Mesenchymal stem cell (in vitro differentiated cells and primary cell): ENCODE measurements around the gene TESK1.
A peak's percentile ranks its signal among the peaks of the same experiment; 100 is the strongest.

Source experiments
- DNase-seq: peaks from one replicate; pipeline ENCODE4 v3.0.0-alpha.2; 2013
- H2AFZ ChIP-seq: one replicate; pipeline ENCODE4 v1.6.1; 2013; ENCODE audit warnings: low read depth, mild to moderate bottlenecking, control low read depth, inconsistent platforms, low read length, moderate library complexity
- H2AK5ac ChIP-seq: 2 replicates; pipeline ENCODE4 v1.6.1; 2013; ENCODE audit warnings: low read length, moderate library complexity, mild to moderate bottlenecking, inconsistent platforms; ENCODE audit not compliant: severe bottlenecking
- H2BK120ac ChIP-seq: one replicate; pipeline ENCODE4 v1.6.1; 2013; ENCODE audit warnings: low read depth, mild to moderate bottlenecking, inconsistent platforms, low read length, moderate library complexity
- H2BK12ac ChIP-seq, 2 experiments: one replicate each; pipeline ENCODE4 v1.6.1; 2013; ENCODE audit warnings: inconsistent platforms in 2 of 2, low read length in 2 of 2, mild to moderate bottlenecking in 2 of 2, moderate library complexity in 2 of 2, control low read depth in 1 of 2
- H2BK15ac ChIP-seq: one replicate; pipeline ENCODE4 v1.6.1; 2013; ENCODE audit warnings: mild to moderate bottlenecking, low read depth, inconsistent platforms; ENCODE audit not compliant: poor library complexity, severe bottlenecking
- H2BK5ac ChIP-seq: 2 replicates; pipeline ENCODE4 v1.6.1; 2013; ENCODE audit warnings: low read depth, mild to moderate bottlenecking, low read length, control low read depth, inconsistent platforms; ENCODE audit not compliant: poor library complexity, severe bottlenecking
- H3K14ac ChIP-seq, 2 experiments: one replicate each; pipeline ENCODE4 v1.6.1; 2013; ENCODE audit warnings: inconsistent platforms in 2 of 2, low read length in 2 of 2, control low read depth in 1 of 2, mild to moderate bottlenecking in 1 of 2, moderate library complexity in 1 of 2
- H3K18ac ChIP-seq, 2 experiments: one replicate each; pipeline ENCODE4 v1.6.1; 2013; ENCODE audit warnings: inconsistent platforms in 2 of 2, low read length in 2 of 2, control low read depth in 1 of 2, low read depth in 1 of 2, mild to moderate bottlenecking in 1 of 2
- H3K23ac ChIP-seq, 2 experiments: one replicate each; pipeline ENCODE4 v1.6.1; 2013; ENCODE audit warnings: inconsistent platforms in 2 of 2, low read length in 2 of 2, mild to moderate bottlenecking in 2 of 2, moderate library complexity in 2 of 2, control low read depth in 1 of 2
- H3K27ac ChIP-seq: 2 replicates; pipeline ENCODE4 v1.5.1; 2013; ENCODE audit warnings: mild to moderate bottlenecking, moderate library complexity, low read length, control low read depth, inconsistent platforms; ENCODE audit not compliant: poor library complexity, severe bottlenecking
- H3K27me3 ChIP-seq, 2 experiments: 2 replicates each; pipeline versions ENCODE4 v1.6.1 to v1.7.0; 2013; ENCODE audit warnings: low read length in 2 of 2, mild to moderate bottlenecking in 2 of 2, moderate library complexity in 2 of 2, control low read depth in 1 of 2, inconsistent platforms in 1 of 2; ENCODE audit not compliant: control insufficient read depth in 1 of 2, insufficient read depth in 1 of 2
- H3K36me3 ChIP-seq, 2 experiments: 2 replicates each; pipeline versions ENCODE4 v1.6.1 to v1.7.0; 2013; ENCODE audit warnings: low read length in 2 of 2, control low read depth in 1 of 2, inconsistent platforms in 1 of 2, low read depth in 1 of 2, mild to moderate bottlenecking in 1 of 2; ENCODE audit not compliant: insufficient read depth in 2 of 2, control insufficient read depth in 1 of 2
- H3K4ac ChIP-seq, 2 experiments: one replicate each; pipeline ENCODE4 v1.6.1; 2013; ENCODE audit warnings: inconsistent platforms in 2 of 2, low read length in 2 of 2, mild to moderate bottlenecking in 2 of 2, moderate library complexity in 2 of 2, control low read depth in 1 of 2, low read depth in 1 of 2
- H3K4me1 ChIP-seq: 2 replicates; pipeline ENCODE4 v1.6.1; 2013; ENCODE audit warnings: low read depth, low read length, control low read depth; ENCODE audit not compliant: control insufficient read depth, insufficient read depth
- H3K4me2 ChIP-seq: 2 replicates; pipeline ENCODE4 v1.6.1; 2013; ENCODE audit warnings: low read length, mild to moderate bottlenecking, inconsistent platforms; ENCODE audit not compliant: poor library complexity, severe bottlenecking
- H3K4me3 ChIP-seq, 2 experiments: 2 replicates each; pipeline versions ENCODE4 v1.5.1 to v1.7.0; 2013; ENCODE audit warnings: low read length in 2 of 2, mild to moderate bottlenecking in 2 of 2, control low read depth in 1 of 2, low read depth in 1 of 2; ENCODE audit not compliant: insufficient read depth in 1 of 2
- H3K79me1 ChIP-seq: replicated peaks from 2 replicates; pipeline ENCODE4 v1.6.1; 2013; ENCODE audit warnings: mild to moderate bottlenecking, control low read depth, low read length, inconsistent platforms; ENCODE audit not compliant: poor library complexity, severe bottlenecking
- H3K9ac ChIP-seq: 2 replicates; pipeline ENCODE4 v1.7.0; 2013; ENCODE audit warnings: mild to moderate bottlenecking, low read length, moderate library complexity
- H3K9me3 ChIP-seq: 2 replicates; pipeline ENCODE4 v1.7.0; 2013; ENCODE audit warnings: mild to moderate bottlenecking, low read length; ENCODE audit not compliant: control insufficient read depth
- H4K8ac ChIP-seq: one replicate; pipeline ENCODE4 v1.6.1; 2013; ENCODE audit warnings: inconsistent platforms, mild to moderate bottlenecking, low read length, moderate library complexity
- H4K91ac ChIP-seq: one replicate; pipeline ENCODE4 v1.6.1; 2013; ENCODE audit warnings: mild to moderate bottlenecking, low read length, inconsistent platforms
- WGBS: methylation state at CpG from one replicate; pipeline ENCODE4 v1.1.7; 2013; ENCODE audit warnings: mixed read lengths; 5-methylcytosine and 5-hydroxymethylcytosine counted together

Gene TESK1

DNA sequence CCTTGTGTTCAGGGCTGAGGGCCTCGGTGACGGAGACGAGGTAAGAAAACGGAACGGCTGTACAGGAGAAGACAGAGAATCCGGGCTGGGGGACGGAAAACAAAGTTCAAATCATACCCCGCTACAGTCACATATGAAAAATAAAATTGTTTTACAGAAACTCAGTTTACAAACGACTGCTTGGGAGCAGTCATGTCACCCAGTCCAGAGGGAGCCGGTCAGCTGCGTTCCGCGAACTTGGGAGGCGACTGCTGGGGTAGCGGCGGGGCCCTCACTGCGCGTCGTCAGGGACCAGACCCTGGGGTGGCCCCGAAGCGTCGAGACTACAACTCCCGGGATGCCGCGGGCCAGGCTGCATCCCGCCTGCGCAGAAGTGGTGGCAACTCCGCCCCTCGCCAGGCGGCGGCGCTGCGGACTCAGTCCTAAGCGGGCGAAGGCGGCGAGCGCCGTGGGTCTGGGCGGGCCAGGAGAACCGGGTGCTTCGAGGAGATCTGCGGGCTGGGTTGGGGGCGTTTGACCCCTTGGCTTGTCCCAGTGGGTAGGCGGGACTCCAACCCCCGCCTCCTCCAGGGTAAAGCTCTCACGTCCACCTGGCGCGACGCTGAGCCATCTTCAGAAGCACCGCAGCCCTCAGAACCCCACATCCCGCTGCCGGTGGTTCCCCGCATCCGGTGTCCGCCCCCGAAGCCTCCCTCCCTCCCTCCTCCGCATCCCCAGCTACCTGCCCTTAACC, 41.6 kb downstream of the TESK1 start:
- H3K4me1 ChIP-seq: peaks cover 4% of the 10 kb centered on the region
- no peaks in the 10 kb centered on the region for H3K9me3 ChIP-seq
- peak overlapping the region; percentile 46 for H2BK5ac ChIP-seq
- peak overlapping the region; percentile 35 to 84 for H3K4ac ChIP-seq
- peaks cover 0 to 3% of the 10 kb centered on the region in 2 experiments for H3K36me3 ChIP-seq
- H4K91ac ChIP-seq: peak overlapping the region; percentile 36
- peak overlapping the region; percentile 67 to 80 for H3K18ac ChIP-seq
- peak overlapping the region; percentile 64 to 89 for H3K4me3 ChIP-seq
- peaks cover 2% of the 10 kb centered on the region for H3K79me1 ChIP-seq
- peak overlapping the region; percentile 99 for H3K9ac ChIP-seq
- peak; percentile 89 for DNase-seq
- peak overlapping the region in 1 of 2 experiments; percentile 79 for H3K14ac ChIP-seq
- H2AK5ac ChIP-seq: no peak overlapping the region
- H3K4me2 ChIP-seq: peak overlapping the region; percentile 86
- peak overlapping the region; percentile 96 for H2AFZ ChIP-seq
- no peak overlapping the region for H3K23ac ChIP-seq
- no peak overlapping the region for H2BK12ac ChIP-seq
- under 1% methylated on average over 37 of the region's 58 CpGs for WGBS
- peak overlapping the region; percentile 13 for H3K27ac ChIP-seq
- H3K27me3 ChIP-seq: no peaks in the 10 kb centered on the region
- peak overlapping the region; percentile 87 for H2BK15ac ChIP-seq
- H2BK120ac ChIP-seq: no peak overlapping the region
- H4K8ac ChIP-seq: peak overlapping the region; percentile 90

DNA sequence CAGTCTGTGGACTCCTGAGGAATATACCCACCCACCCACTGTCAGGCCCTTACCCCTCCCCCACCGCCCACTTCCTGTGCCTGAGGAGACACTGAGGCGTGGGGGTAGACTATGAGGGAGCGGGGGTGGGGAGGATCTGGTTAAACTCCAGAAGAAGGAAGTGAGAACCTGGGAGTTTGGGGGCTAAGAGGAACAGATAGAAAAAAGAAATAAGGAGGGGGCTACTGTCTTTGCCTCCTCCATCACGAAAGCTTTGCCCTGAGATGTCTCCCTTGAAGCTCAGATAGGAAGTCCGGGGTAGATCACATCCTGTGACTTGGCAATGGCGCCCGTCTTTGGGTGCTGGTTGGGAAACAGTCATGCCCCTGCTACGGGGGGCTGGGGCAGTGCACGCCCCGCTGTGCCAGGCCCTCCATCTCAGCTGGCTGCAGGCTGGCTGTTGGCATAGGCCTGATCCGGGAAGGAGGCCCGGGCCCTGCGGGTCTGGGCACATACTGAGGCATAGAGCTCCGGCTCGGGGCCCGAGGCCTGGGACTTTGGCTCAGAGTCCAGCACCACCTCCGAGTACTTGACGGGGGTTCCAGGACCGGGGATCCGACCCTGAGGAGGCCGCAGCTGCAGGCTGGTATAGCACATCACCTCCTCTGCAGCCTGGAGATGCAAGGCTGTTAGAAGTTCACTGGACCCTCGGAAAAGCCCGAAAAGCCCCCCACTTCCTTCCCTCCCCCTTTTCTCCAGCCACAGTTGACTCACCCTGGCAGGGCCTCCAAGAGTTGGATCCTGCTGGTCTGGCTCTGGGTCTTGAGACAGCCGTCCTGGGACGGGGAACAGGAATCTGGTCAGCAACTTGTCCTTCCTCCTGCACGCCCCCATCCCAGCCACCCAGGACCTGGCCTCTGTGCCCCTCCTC, 44.6 kb downstream of the TESK1 start:
- peak overlapping the region; percentile 74 for H3K9ac ChIP-seq
- H3K9me3 ChIP-seq: no peaks in the 10 kb centered on the region
- H2AK5ac ChIP-seq: no peak overlapping the region
- no peak overlapping the region for H3K4me2 ChIP-seq
- WGBS: 92% methylated on average over 25 of the region's 26 CpGs
- no peak overlapping the region for H3K18ac ChIP-seq
- no peak overlapping the region for H3K14ac ChIP-seq
- H2AFZ ChIP-seq: no peak overlapping the region
- peaks cover 6% of the 10 kb centered on the region for H3K4me1 ChIP-seq
- peak overlapping the region in 1 of 2 experiments; percentile 59 for H3K4me3 ChIP-seq
- no peak overlapping the region for H2BK120ac ChIP-seq
- H4K8ac ChIP-seq: no peak overlapping the region
- H4K91ac ChIP-seq: no peak overlapping the region
- H3K27ac ChIP-seq: no peak overlapping the region
- H3K23ac ChIP-seq: no peak overlapping the region
- H3K4ac ChIP-seq: peak overlapping the region in 1 of 2 experiments; percentile 30
- no peak overlapping the region for H2BK5ac ChIP-seq
- no peak overlapping the region for H2BK12ac ChIP-seq
- DNase-seq: no peak
- no peak overlapping the region for H2BK15ac ChIP-seq
- H3K27me3 ChIP-seq: no peaks in the 10 kb centered on the region
- H3K36me3 ChIP-seq: no peaks in the 10 kb centered on the region
- no peaks in the 10 kb centered on the region for H3K79me1 ChIP-seq

GRCh38 chr9:35650341-35651158, 45.5 kb downstream of the TESK1 start, which contains the start of gene SIT1:
TSS of gene SIT1 (minus strand) at chr9:35650931. CDS start at chr9:35650853, 78 bp downstream.
- H2BK5ac ChIP-seq: no peak within 1 kb of the TSS
- DNase-seq: no peak
- H3K14ac ChIP-seq: no peak within 1 kb of the TSS
- H3K9ac ChIP-seq: peak within 1 kb of the TSS; percentile 74
- no peak within 1 kb of the TSS for H2AK5ac ChIP-seq
- no peak within 1 kb of the TSS for H2AFZ ChIP-seq
- 71% methylated on average over 10 of the region's 22 CpGs for WGBS
- H4K8ac ChIP-seq: no peak within 1 kb of the TSS
- H3K27ac ChIP-seq: no peak within 1 kb of the TSS
- no peak within 1 kb of the TSS for H2BK120ac ChIP-seq
- H2BK12ac ChIP-seq: no peak within 1 kb of the TSS
- H3K27me3 ChIP-seq: no peaks in the 10 kb centered on the region
- H4K91ac ChIP-seq: no peak within 1 kb of the TSS
- H3K4me3 ChIP-seq: peak within 1 kb of the TSS in 1 of 2 experiments; percentile 59
- no peak within 1 kb of the TSS for H2BK15ac ChIP-seq
- no peaks in the 10 kb centered on the region for H3K9me3 ChIP-seq
- peak within 1 kb of the TSS in 1 of 2 experiments; percentile 30 for H3K4ac ChIP-seq
- H3K18ac ChIP-seq: no peak within 1 kb of the TSS
- no peak within 1 kb of the TSS for H3K4me2 ChIP-seq
- H3K23ac ChIP-seq: peak within 1 kb of the TSS in 1 of 2 experiments; percentile 11
- H3K4me1 ChIP-seq: peaks cover 6% of the 10 kb centered on the region
- no peaks in the 10 kb centered on the region for H3K79me1 ChIP-seq
- no peaks in the 10 kb centered on the region for H3K36me3 ChIP-seq
